ENCODE measurements around the gene HOTAIR. TPM values are rescaled to one million over a fixed set of nuclear protein-coding genes. Genes with fewer than 3 reads are reported as not detected.

The HOTAIR gene
- total RNA-seq, 1 experiment from 2014 or later: 13.5 TPM

- H3K9me3 ChIP-seq (replicated peaks): no peaks in the 10 kb centered on the region
- H3K27me3 ChIP-seq (replicated peaks): no peaks in the 10 kb centered on the region
- peak in 1 of 2 experiments; percentile 19 for DNase-seq (ENCODE audit: low read depth in 1 of 2, low spot score in 2 of 2)
- peaks cover 57% of the 10 kb centered on the region for H3K4me1 ChIP-seq (replicated peaks)
- H3K4me3 ChIP-seq: no peak overlapping the region
- 0 out of 2 replicates have a peak, but pooled peaks cover under 1% of the 10 kb centered on the region for H3K36me3 ChIP-seq
- H3K27ac ChIP-seq: no peak overlapping the region
Measured at GRCh38 chr12:54007538-54008259, 32.9 kb upstream of the HOTAIR start.

DNA sequence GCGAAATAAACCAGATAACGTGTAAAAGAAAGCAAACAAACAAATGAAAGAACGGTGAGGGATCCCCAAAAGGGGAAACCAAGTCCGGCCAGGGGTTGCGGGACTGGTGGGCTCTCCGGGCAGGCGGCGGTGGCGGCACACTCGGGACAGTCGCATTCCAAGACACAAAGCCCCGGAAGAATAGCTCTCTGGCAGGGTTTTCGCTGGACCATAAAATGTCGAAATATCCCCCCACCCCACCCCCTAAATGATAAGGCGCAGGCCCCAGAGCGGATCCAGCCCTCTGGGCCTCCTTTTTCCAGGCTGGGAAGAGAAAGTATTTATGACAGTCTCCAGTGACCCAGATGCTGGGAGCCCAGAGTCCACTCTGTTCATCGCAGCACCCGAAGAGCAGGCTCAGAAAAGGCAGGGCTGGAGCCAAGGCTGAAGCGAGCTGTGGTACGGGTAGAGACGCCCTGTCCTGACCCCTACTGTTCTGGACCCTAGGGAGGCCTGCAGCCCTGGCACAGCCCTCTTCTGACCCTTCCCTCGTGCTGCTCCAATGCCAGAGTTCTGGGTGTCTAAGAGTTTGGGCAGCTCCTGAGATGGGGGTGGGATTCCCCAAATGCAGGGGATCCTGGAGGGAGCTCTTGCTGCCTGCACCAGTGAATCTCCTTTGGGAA lies 31.9 kb upstream of the HOTAIR start:
- DNase-seq (ENCODE audit: low read depth in 1 of 2, low spot score in 2 of 2): peak in 1 of 2 experiments; percentile 14
- Histone ChIP-seq H3K4me3 (peak overlapping the region; percentile 21), H3K9me3 (replicated peaks) (no peaks in the 10 kb centered on the region), H3K27ac (no peak overlapping the region), H3K36me3 (0 out of 2 replicates have a peak, but pooled peaks cover 5% of the 10 kb centered on the region), H3K27me3 (replicated peaks) (no peaks in the 10 kb centered on the region), H3K4me1 (replicated peaks) (peaks cover 48% of the 10 kb centered on the region)

DNA sequence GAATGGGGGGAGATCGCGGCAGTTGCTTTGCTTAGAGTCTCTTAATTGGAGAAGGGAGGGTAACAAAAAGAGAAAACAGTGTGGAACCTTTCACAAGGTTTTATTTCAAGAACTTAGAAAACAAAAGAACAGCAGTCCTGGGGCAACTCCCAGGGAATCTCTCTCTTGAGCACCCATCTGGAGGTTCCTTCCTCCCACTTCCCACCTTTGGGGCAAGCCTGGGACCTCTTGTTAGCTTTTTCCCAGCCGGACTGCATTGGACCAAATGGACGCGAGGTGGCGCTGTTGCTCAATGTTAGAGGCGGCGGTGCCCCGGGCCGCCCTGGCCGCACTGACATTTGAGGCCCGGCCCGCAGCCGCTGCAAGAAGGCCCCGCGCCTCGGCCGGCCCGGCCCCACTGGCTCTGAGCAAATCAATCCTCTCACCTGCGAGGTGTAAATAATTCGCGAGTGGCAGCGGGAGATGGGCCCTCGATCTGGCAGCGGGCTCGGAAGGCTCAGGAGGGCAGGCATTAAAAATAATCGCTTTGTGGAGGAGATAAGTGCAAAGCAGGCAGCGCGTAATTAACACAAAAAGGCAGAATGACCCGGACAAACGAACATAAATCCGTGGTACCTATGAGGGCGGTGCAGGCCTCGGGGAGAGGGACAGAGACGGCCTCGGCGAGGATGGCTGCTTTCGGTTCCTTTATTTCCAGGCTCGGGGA lies 31.3 kb upstream of the HOTAIR start:
- H3K27me3 ChIP-seq (replicated peaks): no peaks in the 10 kb centered on the region
- 0 out of 2 replicates have a peak, but pooled peaks cover 5% of the 10 kb centered on the region for H3K36me3 ChIP-seq
- peak; percentile 86 to 88 for DNase-seq (ENCODE audit: low read depth in 1 of 2, low spot score in 2 of 2)
- peak overlapping the region; percentile 48; the same call in 1 of the 2 replicates for H3K27ac ChIP-seq
- H3K4me3 ChIP-seq: peak overlapping the region; percentile 21
- H3K4me1 ChIP-seq (replicated peaks): peaks cover 48% of the 10 kb centered on the region
- H3K9me3 ChIP-seq (replicated peaks): no peaks in the 10 kb centered on the region

- Histone ChIP-seq H3K36me3 (0 out of 2 replicates have a peak, but pooled peaks cover 5% of the 10 kb centered on the region), H3K4me3 (peak overlapping the region; percentile 21), H3K27me3 (replicated peaks) (no peaks in the 10 kb centered on the region), H3K9me3 (replicated peaks) (no peaks in the 10 kb centered on the region), H3K4me1 (replicated peaks) (peaks cover 48% of the 10 kb centered on the region), H3K27ac (peak overlapping the region; percentile 48)
- DNase-seq (ENCODE audit: low read depth in 1 of 2, low spot score in 2 of 2): no peak
Measured at GRCh38 chr12:54005531-54005852, 30.7 kb upstream of the HOTAIR start.

DNA sequence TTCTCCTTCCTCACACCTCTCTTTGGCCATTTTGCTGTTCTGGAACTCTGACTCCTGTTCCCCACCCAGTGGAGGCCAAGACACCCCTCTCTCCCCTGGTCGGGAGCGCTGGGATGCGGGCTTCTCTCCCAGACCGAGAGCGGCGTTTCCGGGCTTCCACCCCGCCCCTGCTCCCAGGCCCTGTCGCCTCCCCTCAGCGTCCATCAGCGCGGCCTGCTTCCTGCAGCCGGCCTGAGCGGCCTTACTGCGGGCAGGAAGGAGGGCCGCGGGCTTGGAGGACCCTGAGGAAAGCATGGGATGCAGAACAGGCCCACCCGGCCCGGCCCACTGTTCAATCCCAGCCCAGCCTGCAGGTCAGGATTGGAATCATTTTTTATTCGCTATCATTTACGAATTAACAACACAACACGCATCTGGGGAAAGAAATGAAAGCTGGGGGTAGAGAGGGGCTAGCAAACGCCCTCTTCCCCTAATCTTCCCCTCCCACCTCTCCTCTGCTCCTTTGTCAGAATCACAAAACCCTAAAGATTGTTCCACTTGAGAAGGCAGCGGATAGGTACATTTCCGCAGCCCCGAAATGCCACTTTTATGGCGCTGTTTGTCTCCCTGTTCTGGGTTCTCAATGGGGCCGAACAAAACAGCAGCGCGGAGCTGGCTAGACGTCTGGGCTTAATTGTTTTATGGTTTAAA lies 30.2 kb upstream of the HOTAIR start:
- Histone ChIP-seq H3K4me3 (peak overlapping the region; percentile 21), H3K9me3 (replicated peaks) (no peaks in the 10 kb centered on the region), H3K4me1 (replicated peaks) (peaks cover 43% of the 10 kb centered on the region), H3K27me3 (replicated peaks) (no peaks in the 10 kb centered on the region), H3K36me3 (0 out of 2 replicates have a peak, but pooled peaks cover 5% of the 10 kb centered on the region), H3K27ac (peak overlapping the region; percentile 48)
- DNase-seq (ENCODE audit: low read depth in 1 of 2, low spot score in 2 of 2): peak in 1 of 2 experiments; percentile 57

GRCh38 chr12:54004063-54004840 lies 29.5 kb upstream of the HOTAIR start:
- 0 out of 2 replicates have a peak, but pooled peaks cover 5% of the 10 kb centered on the region for H3K36me3 ChIP-seq
- H3K9me3 ChIP-seq (replicated peaks): no peaks in the 10 kb centered on the region
- no peak for DNase-seq (ENCODE audit: low read depth in 1 of 2, low spot score in 2 of 2)
- peaks cover 36% of the 10 kb centered on the region for H3K4me1 ChIP-seq (replicated peaks)
- H3K27ac ChIP-seq: peak overlapping the region; percentile 48
- no peaks in the 10 kb centered on the region for H3K27me3 ChIP-seq (replicated peaks)
- peak overlapping the region; percentile 21 for H3K4me3 ChIP-seq

DNA sequence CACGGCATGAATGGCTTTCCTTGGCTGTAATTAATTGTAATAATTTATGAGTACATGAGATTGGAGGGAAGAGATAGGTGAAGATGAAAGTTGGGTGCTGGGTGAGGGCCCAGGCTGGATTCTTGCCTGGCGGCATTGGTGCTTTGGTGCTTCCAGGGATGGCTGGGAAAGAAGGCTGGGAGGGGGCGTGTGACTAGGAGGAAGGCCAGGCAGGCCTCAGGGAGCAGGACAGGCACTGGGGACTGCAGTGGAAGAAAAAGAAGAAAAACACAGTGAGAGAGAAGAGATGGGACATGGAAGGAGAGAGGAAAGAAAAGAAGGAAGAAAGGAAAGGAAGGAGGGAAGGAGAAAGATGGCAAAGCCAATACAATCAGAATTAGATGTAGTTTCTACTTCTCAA lies 28.9 kb upstream of the HOTAIR start:
- H3K4me3 ChIP-seq: no peak overlapping the region
- DNase-seq (ENCODE audit: low read depth in 1 of 2, low spot score in 2 of 2): no peak
- 0 out of 2 replicates have a peak, but pooled peaks cover 5% of the 10 kb centered on the region for H3K36me3 ChIP-seq
- no peaks in the 10 kb centered on the region for H3K9me3 ChIP-seq (replicated peaks)
- H3K27me3 ChIP-seq (replicated peaks): no peaks in the 10 kb centered on the region
- H3K27ac ChIP-seq: peak overlapping the region; percentile 30; the same call in 1 of the 2 replicates
- peaks cover 40% of the 10 kb centered on the region for H3K4me1 ChIP-seq (replicated peaks)

GRCh38 chr12:54002915-54003389 lies 28.2 kb upstream of the HOTAIR start:
- no peaks in the 10 kb centered on the region for H3K9me3 ChIP-seq (replicated peaks)
- H3K27ac ChIP-seq: no peak overlapping the region; the same call in 1 of the 2 replicates
- H3K4me1 ChIP-seq (replicated peaks): peaks cover 44% of the 10 kb centered on the region
- 0 out of 2 replicates have a peak, but pooled peaks cover 5% of the 10 kb centered on the region for H3K36me3 ChIP-seq
- H3K27me3 ChIP-seq (replicated peaks): no peaks in the 10 kb centered on the region
- no peak for DNase-seq (ENCODE audit: low read depth in 1 of 2, low spot score in 2 of 2)
- no peak overlapping the region; the same call in 1 of the 2 replicates for H3K4me3 ChIP-seq

- Histone ChIP-seq H3K4me1 (replicated peaks) (peaks cover 44% of the 10 kb centered on the region), H3K9me3 (replicated peaks) (no peaks in the 10 kb centered on the region), H3K4me3 (peak overlapping the region; percentile 71), H3K27ac (peak overlapping the region; percentile 22; the same call in 1 of the 2 replicates), H3K27me3 (replicated peaks) (no peaks in the 10 kb centered on the region), H3K36me3 (0 out of 2 replicates have a peak, but pooled peaks cover 5% of the 10 kb centered on the region)
- DNase-seq (ENCODE audit: low read depth in 1 of 2, low spot score in 2 of 2): peak in 1 of 2 experiments; percentile 62
Measured at GRCh38 chr12:54002278-54002914, 27.6 kb upstream of the HOTAIR start.

DNA sequence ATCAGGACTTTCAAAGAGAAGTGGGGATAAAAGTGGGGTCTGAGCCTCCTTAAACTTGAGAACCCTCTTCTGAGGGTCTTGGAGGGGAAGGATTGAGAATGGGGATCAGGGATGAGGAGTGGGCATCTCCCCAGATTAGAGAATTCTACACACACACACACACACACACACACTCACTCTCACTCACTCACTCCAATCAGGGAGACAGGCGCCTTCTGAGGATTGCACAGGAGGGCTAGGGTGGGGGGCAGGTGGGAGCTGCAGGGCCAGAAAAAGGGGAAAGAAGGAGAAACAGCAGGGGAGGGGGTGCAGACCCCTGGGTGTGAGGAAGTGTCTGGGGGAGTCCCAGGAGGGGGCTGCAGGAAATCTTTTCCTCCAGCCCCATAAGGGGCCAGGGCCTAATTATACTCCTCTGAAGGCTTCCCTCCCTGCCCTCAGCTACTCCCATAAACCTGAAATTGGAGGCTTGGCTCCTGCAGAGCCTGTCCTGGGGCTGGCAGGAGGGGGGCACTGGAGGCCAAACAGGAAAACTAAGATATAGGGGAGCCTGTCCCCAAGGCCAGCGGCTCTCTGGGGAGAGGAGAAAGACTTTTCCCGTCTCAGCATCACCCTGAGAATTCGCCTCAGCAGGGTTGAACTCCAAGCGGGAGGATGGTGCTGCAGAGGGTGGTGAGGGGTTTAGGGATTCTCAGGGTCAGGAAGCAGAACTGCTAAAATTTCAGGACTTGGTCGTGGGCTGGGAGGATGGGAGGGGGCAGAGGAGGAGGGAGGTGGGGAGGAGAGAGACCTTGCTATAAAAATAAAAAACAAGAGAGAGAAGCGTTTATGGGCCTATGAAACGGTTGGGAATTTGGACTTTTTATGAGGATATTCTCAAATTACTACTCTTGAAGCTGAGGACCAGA lies 26.8 kb upstream of the HOTAIR start:
- Histone ChIP-seq H3K4me3 (peak overlapping the region; percentile 71), H3K27ac (peak overlapping the region; percentile 89), H3K9me3 (replicated peaks) (no peaks in the 10 kb centered on the region), H3K36me3 (0 out of 2 replicates have a peak, but pooled peaks cover 5% of the 10 kb centered on the region), H3K27me3 (replicated peaks) (no peaks in the 10 kb centered on the region), H3K4me1 (replicated peaks) (peaks cover 50% of the 10 kb centered on the region)
- peak in 1 of 2 experiments; percentile 43 for DNase-seq (ENCODE audit: low read depth in 1 of 2, low spot score in 2 of 2)

Data from SJSA1 (cell line).